Vagina (tissue), 2 donors: ENCODE results near the gene VIPR1.

Experiments used
- POLR2A ChIP-seq, 2 donors: fragments of 450-650 bp; IDR thresholded peaks; one replicate each; pipeline ENCODE4 v1.6.1; 2017; ENCODE audit warnings: antibody characterized with exemption in 2 of 2, mild to moderate bottlenecking in 2 of 2, moderate library complexity in 2 of 2
- POLR2AphosphoS5 ChIP-seq, 2 donors: sonication (generic); formaldehyde crosslinking; IDR thresholded peaks; one replicate each; pipeline ENCODE4 v1.9.0; 2017; ENCODE audit warnings: antibody characterized with exemption in 2 of 2, mild to moderate bottlenecking in 2 of 2, low read depth in 1 of 2; ENCODE audit not compliant: insufficient read depth in 1 of 2
- TF ChIP-seq, protein P1 (sequence below), 3 experiments: fragments of 450-650 bp in 2 of 3; fragments of 200-600 bp in 1 of 3; sonication (generic) in 1 of 3; IDR thresholded peaks; one replicate each; pipeline ENCODE4 v1.5.1; 2017 to 2019; ENCODE audit warnings: antibody characterized with exemption in 3 of 3, mild to moderate bottlenecking in 2 of 3, moderate library complexity in 2 of 3

DNA sequence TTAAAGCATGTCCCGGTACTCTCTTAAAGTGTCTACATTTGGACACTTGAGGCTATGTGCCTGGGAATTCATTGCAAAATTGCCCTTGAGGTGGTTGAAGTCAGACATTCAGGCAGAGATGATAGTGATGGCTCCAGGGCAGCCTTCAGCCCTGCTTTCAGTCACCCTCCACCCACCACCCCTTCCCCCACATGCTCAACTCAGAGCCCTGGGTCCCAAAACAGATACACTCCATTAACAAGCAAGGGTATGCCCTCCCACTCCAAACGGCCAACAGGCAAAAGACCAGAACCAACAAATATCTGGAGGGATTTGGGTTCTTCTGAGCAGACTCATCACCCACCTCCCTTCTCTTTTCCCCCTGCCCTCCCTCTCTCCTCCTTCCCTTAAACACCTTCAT is 29.9 kb upstream of the VIPR1 start:
- TF ChIP-seq, protein P1, sequence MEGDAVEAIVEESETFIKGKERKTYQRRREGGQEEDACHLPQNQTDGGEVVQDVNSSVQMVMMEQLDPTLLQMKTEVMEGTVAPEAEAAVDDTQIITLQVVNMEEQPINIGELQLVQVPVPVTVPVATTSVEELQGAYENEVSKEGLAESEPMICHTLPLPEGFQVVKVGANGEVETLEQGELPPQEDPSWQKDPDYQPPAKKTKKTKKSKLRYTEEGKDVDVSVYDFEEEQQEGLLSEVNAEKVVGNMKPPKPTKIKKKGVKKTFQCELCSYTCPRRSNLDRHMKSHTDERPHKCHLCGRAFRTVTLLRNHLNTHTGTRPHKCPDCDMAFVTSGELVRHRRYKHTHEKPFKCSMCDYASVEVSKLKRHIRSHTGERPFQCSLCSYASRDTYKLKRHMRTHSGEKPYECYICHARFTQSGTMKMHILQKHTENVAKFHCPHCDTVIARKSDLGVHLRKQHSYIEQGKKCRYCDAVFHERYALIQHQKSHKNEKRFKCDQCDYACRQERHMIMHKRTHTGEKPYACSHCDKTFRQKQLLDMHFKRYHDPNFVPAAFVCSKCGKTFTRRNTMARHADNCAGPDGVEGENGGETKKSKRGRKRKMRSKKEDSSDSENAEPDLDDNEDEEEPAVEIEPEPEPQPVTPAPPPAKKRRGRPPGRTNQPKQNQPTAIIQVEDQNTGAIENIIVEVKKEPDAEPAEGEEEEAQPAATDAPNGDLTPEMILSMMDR (IDR thresholded peaks at IDR 0.05) = no peak
- TF ChIP-seq POLR2A (IDR thresholded peaks at IDR 0.05) = no peak
- no peak for TF ChIP-seq POLR2AphosphoS5 (IDR thresholded peaks at IDR 0.05; ENCODE audit: insufficient read depth in 1 of 2, low read depth in 1 of 2)
